HG03460 (cell line): Measurements from ENCODE around the gene RASGRF2.
"Not testable (repeated sequence)": the region's sequence is repeated elsewhere in the genome, so short reads cannot be mapped to it uniquely, and the experiment has no call there.

Experiments used
- ATAC-seq: cut with Tn5 transposase; IDR thresholded peaks from one replicate; pipeline ENCODE4 v1.9.1; 2021; ENCODE audit not compliant: unreplicated experiment

RASGRF2 gene

DNA sequence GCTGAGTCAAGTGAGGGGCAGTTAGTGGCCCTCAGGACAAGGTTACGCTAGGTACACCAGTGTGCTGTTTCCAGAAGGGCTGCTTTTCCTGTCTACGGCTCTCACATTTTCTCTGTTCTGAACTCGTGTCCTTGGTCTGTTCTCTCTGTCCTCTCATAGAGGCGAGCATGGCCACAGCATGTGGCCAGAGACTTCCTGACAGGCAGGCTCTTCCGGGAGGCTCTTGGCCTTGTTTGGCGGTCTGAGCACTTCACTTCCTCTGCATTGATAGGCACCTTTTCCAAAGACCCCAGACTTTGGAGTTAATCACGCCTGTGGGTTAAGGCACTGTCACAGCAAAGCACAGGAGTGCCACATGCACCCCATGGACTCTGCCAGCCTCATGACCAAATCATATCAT is 274.1 kb downstream of the RASGRF2 start:
- ATAC-seq, result no peak

GRCh38 chr5:81234801-81235200 is 274.6 kb downstream of the RASGRF2 start:
- no peak for ATAC-seq

DNA sequence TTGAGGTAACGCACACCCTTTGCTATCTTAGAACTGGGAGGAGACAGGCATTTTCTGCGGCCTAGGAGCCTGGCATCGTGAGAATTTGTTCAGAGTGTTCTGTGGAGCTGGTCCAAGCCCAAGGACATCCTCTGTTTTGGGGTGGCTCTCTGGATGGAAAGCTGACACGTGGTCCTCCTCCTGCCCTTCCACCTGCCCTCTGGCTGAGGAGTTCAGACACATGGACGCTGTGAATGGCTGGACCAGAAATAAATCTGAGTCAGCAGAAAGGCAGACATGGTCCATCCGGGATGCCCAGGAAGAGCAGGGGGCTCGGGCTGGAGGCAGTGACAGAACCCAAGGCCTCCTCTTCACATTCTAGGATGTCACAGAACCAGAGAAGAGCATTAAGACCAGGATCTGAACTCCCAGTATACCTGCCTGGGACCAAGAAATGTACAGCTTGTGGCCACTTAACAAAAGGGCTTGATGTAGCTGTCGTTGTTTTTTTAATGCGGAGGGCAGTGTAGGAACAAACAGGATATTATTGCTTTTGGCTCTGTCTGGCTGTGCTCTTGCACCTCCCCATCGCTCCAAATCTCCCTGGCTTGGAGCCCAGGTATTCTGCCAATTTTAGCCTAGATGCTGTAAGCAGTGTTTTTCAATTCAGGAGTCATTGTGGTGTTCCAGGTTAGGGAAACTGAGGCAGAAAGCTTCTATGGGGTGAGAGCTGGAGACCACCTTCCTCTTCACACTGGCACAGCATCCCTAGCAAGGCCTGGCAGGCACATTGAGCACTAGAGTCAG is 275.3 kb downstream of the RASGRF2 start:
- ATAC-seq, result no peak

DNA sequence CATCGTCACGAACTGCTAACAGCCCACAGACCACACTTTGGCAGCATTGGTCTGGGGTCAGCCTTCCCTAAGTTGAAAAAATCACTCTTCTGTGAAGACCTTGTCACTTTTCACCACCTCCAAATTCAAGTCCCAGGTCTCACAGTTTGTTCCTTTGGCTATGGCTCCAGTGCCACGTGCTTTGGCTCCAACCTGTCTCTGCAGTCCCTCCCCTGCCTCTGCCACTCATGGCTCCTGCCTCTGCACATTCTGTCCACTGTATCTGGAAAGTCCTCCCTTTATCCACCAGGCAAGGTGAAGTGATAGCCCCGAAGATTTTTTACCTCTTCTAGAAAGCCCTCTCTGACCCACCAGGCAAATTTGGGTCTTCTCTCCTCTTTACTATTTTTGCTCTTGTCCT is 278.3 kb downstream of the RASGRF2 start:
- ATAC-seq, result no peak

DNA sequence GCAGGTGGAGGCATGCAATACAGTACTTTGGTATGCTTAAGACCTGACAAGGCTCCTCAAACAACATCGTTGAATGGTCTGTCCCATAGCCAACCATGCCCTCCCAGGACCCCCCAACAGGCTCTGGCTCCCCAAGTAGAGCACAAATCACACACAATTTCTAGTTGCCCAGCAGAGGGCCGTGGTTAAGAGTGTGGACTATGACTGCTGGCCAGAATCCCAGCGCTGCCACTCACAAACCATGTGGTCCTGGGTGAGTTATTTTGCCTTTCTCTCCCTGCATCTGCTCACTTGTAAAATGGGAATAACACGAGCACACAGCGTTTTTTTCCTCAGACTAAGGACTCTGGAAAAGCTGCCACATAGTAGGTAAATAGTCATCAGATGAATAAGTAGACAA is 279.4 kb downstream of the RASGRF2 start:
- no peak for ATAC-seq

DNA sequence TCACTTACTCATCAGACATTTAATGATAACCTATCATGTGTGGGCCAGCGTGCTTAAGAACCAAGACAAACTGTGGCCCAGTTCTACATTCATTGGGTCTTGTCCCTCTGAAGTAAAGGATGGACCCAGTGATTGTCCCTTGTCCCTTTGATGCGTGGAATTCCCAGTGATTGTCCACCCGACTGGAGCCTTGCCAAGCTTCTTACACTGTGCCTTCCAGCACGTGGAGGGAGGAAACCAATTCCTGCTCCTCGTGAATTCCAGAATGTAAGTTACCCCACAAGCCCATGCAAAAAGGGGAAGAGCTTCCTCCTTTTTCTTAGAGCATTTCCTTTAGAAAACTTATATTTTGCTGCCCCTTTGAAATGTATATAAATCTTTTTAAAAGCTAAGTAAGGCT is 280.8 kb downstream of the RASGRF2 start:
- no peak for ATAC-seq

DNA sequence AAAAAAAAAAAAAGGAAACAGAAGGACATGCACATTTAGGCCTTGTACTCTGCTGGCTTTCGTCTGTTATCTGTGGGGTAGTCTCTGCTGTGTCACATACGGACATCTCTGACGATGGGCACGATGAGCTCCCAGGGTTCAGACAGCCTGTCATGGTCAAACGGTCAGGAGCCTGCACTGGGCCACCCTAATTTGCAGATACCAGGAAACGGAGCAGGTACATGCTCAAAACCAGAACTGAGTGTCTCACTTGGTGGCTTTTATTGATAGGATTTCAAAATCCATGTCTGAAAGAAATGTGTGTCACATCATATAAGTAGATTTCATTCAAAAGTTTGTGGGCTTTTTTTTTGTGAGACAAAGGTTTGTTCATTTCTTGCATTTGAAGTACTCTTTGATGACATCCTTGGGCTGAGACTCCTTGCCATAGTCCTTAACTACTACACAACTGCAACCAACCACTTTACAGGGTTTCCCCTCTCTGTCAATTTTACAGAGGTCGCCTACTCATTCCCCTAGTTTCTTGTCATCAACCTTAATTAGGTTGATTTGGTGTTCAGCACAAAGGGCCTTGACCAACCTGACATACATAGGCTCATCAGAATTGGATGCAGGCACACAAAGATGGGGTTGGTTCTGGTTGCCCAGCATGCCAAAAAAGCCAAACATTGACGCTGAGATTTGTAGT is 281.9 kb downstream of the RASGRF2 start:
- ATAC-seq, result no peak

GRCh38 chr5:81242906-81243436 is 282.8 kb downstream of the RASGRF2 start:
- no peak for ATAC-seq

GRCh38 chr5:81244451-81244850 is 284.3 kb downstream of the RASGRF2 start:
- ATAC-seq, result no peak

DNA sequence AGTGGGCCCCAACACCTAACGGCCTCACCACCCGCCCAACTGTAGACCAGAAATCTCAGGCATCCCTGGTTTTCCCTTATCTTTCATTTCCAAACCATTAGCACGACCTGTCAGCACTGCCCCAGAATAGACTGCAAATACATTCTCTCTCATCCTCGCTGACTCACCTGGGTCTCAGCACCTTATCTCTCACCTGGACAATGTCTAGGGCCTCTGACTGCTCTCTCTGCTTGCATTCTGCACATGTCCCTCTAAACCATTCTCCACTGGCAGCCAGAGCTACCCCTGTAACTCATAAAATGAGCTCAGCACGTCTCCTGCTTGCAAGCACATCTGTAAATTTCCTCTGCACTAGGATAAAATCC is 285.7 kb downstream of the RASGRF2 start:
- ATAC-seq, result no peak

DNA sequence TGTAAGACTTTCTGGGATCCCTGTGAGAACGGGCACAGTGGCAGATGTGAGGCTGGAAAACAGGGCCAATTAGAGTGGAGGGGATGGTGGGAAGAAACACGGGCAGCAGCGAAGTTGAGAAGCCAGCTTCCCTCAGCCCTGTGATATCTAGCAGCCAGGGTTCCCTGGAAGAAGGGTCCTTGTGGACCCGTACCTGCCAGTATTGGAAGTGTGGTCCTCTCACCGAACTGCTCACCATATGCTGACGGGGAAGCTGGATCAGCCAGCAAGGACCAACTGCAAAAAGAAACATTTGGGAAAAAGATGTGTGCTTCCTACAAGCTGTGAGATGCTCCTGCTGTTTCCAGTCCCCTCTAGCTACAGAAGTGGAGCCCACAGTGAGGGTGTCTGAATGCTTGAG is 286.5 kb downstream of the RASGRF2 start:
- ATAC-seq, result no peak

GRCh38 chr5:81247441-81247972 is 287.3 kb downstream of the RASGRF2 start:
- no peak for ATAC-seq

- no peak for ATAC-seq
Measured at GRCh38 chr5:81249240-81249639, 289.1 kb downstream of the RASGRF2 start.

DNA sequence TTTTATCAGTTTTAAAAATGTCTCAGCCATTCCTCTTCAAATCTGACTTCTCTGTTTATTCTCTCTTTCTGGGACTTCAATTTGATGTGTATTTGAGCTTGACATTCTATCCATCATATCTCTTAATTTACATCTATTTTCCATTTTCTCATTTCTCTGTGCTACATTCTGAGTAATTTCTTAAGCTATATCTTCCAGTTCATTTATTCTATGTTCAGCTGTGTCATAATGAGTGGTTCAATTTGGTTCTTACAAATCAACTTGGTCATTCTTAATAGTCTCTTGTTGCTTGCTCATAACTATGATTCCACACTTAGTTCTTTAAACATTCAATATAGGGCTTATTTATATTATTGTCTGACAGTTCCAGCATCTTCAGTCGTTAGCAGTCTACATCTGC is 289.8 kb downstream of the RASGRF2 start:
- no peak for ATAC-seq

GRCh38 chr5:81251922-81252321 is 291.8 kb downstream of the RASGRF2 start:
- no peak for ATAC-seq

DNA sequence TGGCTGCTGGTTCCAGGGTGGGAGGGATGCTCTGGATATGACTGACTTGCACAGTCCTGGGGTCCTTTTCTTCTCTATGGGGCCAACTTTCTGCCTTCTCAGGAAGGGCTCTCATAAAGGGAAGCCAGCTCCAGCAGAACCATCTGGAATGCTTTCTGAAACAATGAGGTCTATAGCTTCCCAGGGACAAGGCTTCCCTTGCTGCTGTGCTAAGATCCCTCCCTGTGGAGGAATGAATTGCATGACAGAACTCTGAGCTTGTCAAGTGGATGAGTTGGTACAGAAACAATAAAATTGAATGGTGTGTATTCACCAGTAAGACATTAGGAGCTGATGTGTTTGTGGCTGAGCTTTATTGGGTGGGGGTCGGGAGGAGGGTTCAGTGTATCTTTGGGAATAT is 292.7 kb downstream of the RASGRF2 start:
- no peak for ATAC-seq

GRCh38 chr5:81253875-81254274 is 293.7 kb downstream of the RASGRF2 start:
- no peak for ATAC-seq

DNA sequence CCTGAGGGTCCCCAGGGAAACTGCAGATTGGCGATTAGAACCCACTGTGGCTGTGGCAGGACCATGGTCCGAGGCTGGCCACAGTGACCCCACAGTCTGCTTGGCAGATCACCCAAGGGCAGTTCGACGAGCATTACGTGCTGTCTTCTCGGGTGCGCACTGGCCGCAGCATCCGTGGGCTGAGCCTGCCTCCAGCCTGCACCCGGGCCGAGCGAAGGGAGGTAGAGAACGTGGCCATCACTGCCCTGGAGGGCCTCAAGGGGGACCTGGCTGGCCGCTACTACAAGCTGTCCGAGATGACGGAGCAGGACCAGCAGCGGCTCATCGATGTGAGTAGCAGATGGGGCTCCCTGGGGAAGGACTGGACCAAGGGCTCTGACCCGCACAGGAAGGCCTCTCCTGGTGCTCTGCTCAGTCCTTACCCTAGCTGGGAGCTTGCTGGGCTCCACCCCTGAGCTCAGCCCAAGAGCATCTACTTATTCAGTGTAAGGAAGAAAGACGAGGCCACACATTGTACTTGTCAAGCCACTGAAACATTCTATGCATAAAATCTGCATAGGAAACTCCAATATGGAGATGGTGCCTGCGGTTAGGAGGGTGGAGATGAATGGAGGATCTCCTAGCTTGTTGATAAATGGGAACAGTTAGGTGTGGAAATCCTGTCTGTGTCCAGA is 294.9 kb downstream of the RASGRF2 start:
- no peak for ATAC-seq

- no peak for ATAC-seq
Measured at GRCh38 chr5:81256766-81257165, 296.6 kb downstream of the RASGRF2 start.

DNA sequence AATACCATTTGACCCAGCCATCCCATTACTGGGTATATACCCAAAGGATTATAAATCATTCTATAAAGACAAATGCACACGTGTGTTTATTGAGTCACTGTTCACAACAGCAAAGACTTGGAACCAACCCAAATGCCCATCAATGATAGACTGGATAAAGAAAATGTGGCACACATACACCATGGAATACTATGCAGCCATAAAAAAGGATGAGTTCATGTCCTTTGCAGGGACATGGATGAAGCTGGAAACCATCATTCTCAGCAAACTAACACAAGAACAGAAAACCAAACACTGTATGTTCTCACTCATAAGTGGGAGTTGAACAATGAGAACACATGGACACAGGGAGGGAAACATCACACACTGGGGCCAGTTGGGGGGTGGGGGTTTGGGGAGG is 302.6 kb downstream of the RASGRF2 start:
- ATAC-seq, result not testable (repeated sequence)

GRCh38 chr5:81265101-81265500 is 304.9 kb downstream of the RASGRF2 start:
- ATAC-seq, result no peak
